GM15510 (cell line): ENCODE measurements around the gene REXO1.

Experiments used
- POLR2A ChIP-seq: IDR thresholded peaks from 3 replicates; pipeline ENCODE4 v1.6.1; 2011; ENCODE audit warnings: borderline replicate concordance; ENCODE audit not compliant: insufficient read length; ENCODE audit errors: extremely low read depth

The REXO1 gene

GRCh38 chr19:1874554-1875185 is 26.4 kb upstream of the REXO1 start:
- TF ChIP-seq POLR2A: no peak

GRCh38 chr19:1873524-1874473 is 25.5 kb upstream of the REXO1 start:
- TF ChIP-seq POLR2A: no peak

- TF ChIP-seq POLR2A: no peak
Measured at GRCh38 chr19:1872807-1873523, 24.7 kb upstream of the REXO1 start.

- no peak for TF ChIP-seq POLR2A
Measured at GRCh38 chr19:1871630-1872029, 23.3 kb upstream of the REXO1 start.

GRCh38 chr19:1871140-1871597 is 22.9 kb upstream of the REXO1 start:
- TF ChIP-seq POLR2A: no peak

- TF ChIP-seq POLR2A: no peak
Measured at GRCh38 chr19:1868971-1869370, 20.7 kb upstream of the REXO1 start.

- TF ChIP-seq POLR2A: no peak
Measured at GRCh38 chr19:1867349-1867724, 19.1 kb upstream of the REXO1 start.

GRCh38 chr19:1866693-1867348 is 18.5 kb upstream of the REXO1 start:
- no peak for TF ChIP-seq POLR2A

- TF ChIP-seq POLR2A: no peak
Measured at GRCh38 chr19:1865172-1866010, 17.1 kb upstream of the REXO1 start.

GRCh38 chr19:1864480-1865171 is 16.3 kb upstream of the REXO1 start:
- TF ChIP-seq POLR2A: peak; percentile 38

- TF ChIP-seq POLR2A: peak; percentile 18
Measured at GRCh38 chr19:1863638-1864479, 15.6 kb upstream of the REXO1 start.

GRCh38 chr19:1863328-1863637 is 15.0 kb upstream of the REXO1 start, which contains the start of gene KLF16:
Gene KLF16, minus strand, starts transcription at chr19:1863579. Its CDS starts 82 bp downstream, at chr19:1863497.
- TF ChIP-seq POLR2A: peak; percentile 78

- peak; percentile 17 for TF ChIP-seq POLR2A
Measured at GRCh38 chr19:1862424-1863327, 14.4 kb upstream of the REXO1 start.
